ENCODE measurements around the gene SPINT4.
"Not testable (repeated sequence)": the region's sequence is repeated elsewhere in the genome, so short reads cannot be mapped to it uniquely, and the experiment has no call there.

The SPINT4 gene

GRCh38 chr20:45722047-45722446 is at the start of gene SPINT4:
TSS of gene SPINT4 (plus strand) at chr20:45722347. CDS start at chr20:45722368, 21 bp downstream.
- no peak for DNase-seq

GRCh38 chr20:45672765-45673164 is 49.4 kb upstream of the SPINT4 start:
- no peak for DNase-seq

- no peak for DNase-seq
Measured at GRCh38 chr20:45679650-45680049, 42.5 kb upstream of the SPINT4 start.

GRCh38 chr20:45685896-45686295 is 36.3 kb upstream of the SPINT4 start:
- DNase-seq, result no peak

GRCh38 chr20:45693346-45693745 is 28.8 kb upstream of the SPINT4 start:
- not testable (repeated sequence) for DNase-seq

GRCh38 chr20:45695496-45695895 is 26.7 kb upstream of the SPINT4 start:
- DNase-seq, result no peak

- DNase-seq, result no peak
Measured at GRCh38 chr20:45701104-45701503, 21.0 kb upstream of the SPINT4 start.

- DNase-seq, result no peak
Measured at GRCh38 chr20:45701873-45702272, 20.3 kb upstream of the SPINT4 start, which contains the start of gene WFDC13. TSS of gene WFDC13 (plus strand) at chr20:45702038. CDS start at chr20:45702124, 86 bp downstream.

GRCh38 chr20:45704969-45705637 is 17.0 kb upstream of the SPINT4 start, which contains the start of gene WFDC10B:
TSS of gene WFDC10B (minus strand) at chr20:45705019. CDS start at chr20:45685992, 19,027 bp downstream.
- no peak for DNase-seq

- DNase-seq, result not testable (repeated sequence)
Measured at GRCh38 chr20:45716141-45716688, 5.9 kb upstream of the SPINT4 start.

GRCh38 chr20:45725134-45725533 is 3.0 kb downstream of the SPINT4 start:
- DNase-seq, result no peak

- DNase-seq, result no peak
Measured at GRCh38 chr20:45727044-45727443, 4.9 kb downstream of the SPINT4 start.

GRCh38 chr20:45732199-45732598 is 10.1 kb downstream of the SPINT4 start:
- DNase-seq, result no peak

- DNase-seq, result no peak
Measured at GRCh38 chr20:45735552-45735951, 13.4 kb downstream of the SPINT4 start.

GRCh38 chr20:45735988-45736387 is 13.8 kb downstream of the SPINT4 start:
- DNase-seq, result no peak

GRCh38 chr20:45742596-45742995 is 20.4 kb downstream of the SPINT4 start:
- no peak for DNase-seq

GRCh38 chr20:45745015-45745414 is 22.9 kb downstream of the SPINT4 start:
- DNase-seq, result no peak

- no peak for DNase-seq
Measured at GRCh38 chr20:45751721-45752120, 29.6 kb downstream of the SPINT4 start.

- no peak for DNase-seq
Measured at GRCh38 chr20:45752746-45753145, 30.6 kb downstream of the SPINT4 start.

- no peak for DNase-seq
Measured at GRCh38 chr20:45758096-45758495, 35.9 kb downstream of the SPINT4 start.

- not testable (repeated sequence) for DNase-seq
Measured at GRCh38 chr20:45759921-45760320, 37.8 kb downstream of the SPINT4 start.

- DNase-seq, result not testable (repeated sequence)
Measured at GRCh38 chr20:45761966-45762365, 39.8 kb downstream of the SPINT4 start.

- DNase-seq, result not testable (repeated sequence)
Measured at GRCh38 chr20:45764618-45765282, 42.6 kb downstream of the SPINT4 start.

GRCh38 chr20:45765307-45765875 is 43.2 kb downstream of the SPINT4 start:
- DNase-seq, result no peak
